Measurements from ENCODE around the gene DDAH1. TPM values are rescaled to one million over a fixed set of nuclear protein-coding genes. Genes with fewer than 3 reads are reported as not detected.

The DDAH1 gene
- total RNA-seq, 1 donor from 2014 or later: 33.4 TPM

DNA sequence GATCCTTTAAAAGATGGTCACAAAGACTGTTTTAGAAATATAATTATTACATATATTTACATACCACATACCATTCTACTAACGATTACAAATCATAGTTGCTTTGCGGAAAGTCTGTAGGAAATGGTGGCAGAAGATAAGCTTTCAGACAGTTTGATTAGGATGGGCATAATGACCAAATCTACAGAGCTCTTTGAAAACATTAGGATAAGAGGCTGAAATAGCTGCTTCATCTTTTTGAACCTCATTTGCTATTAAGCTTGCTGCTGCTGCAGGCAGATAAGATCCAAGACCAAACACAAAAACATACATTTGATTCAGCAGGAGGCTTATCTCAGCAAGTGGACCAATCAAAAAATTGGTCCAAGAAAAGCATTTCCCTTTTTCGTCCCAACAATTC is 47.1 kb downstream of the DDAH1 start:
- H3K9me3 Mint-ChIP-seq (ENCODE audit: low read depth): peaks cover 8% of the 10 kb centered on the region
- H3K27ac Mint-ChIP-seq: no peak overlapping the region
- no peak for TF ChIP-seq CTCF (IDR thresholded peaks at IDR 0.05; ENCODE audit: unreplicated experiment)
- DNase-seq (ENCODE audit: low spot score, unreplicated experiment): no peak
- H3K27me3 Mint-ChIP-seq: no peaks in the 10 kb centered on the region
- peaks cover 9% of the 10 kb centered on the region for H3K36me3 Mint-ChIP-seq (ENCODE audit: insufficient read depth)
- peaks cover 1% of the 10 kb centered on the region for H3K4me1 Mint-ChIP-seq (ENCODE audit: low read depth)
- no peak overlapping the region for H3K4me3 Mint-ChIP-seq (ENCODE audit: low read depth)

- H3K4me1 Mint-ChIP-seq (ENCODE audit: low read depth): peaks cover 1% of the 10 kb centered on the region
- H3K27ac Mint-ChIP-seq: peak overlapping the region; percentile 69
- H3K27me3 Mint-ChIP-seq: no peaks in the 10 kb centered on the region
- peaks cover 8% of the 10 kb centered on the region for H3K9me3 Mint-ChIP-seq (ENCODE audit: low read depth)
- no peak overlapping the region for H3K4me3 Mint-ChIP-seq (ENCODE audit: low read depth)
- no peak for DNase-seq (ENCODE audit: low spot score, unreplicated experiment)
- TF ChIP-seq CTCF (IDR thresholded peaks at IDR 0.05; ENCODE audit: unreplicated experiment): no peak
- peaks cover 9% of the 10 kb centered on the region for H3K36me3 Mint-ChIP-seq (ENCODE audit: insufficient read depth)
Observed at GRCh38 chr1:85417017-85417416, 47.9 kb downstream of the DDAH1 start.

GRCh38 chr1:85413169-85413568 is 51.8 kb downstream of the DDAH1 start:
- Mint-ChIP-seq H3K9me3 (ENCODE audit: low read depth) (no peaks in the 10 kb centered on the region), H3K4me1 (ENCODE audit: low read depth) (peaks cover 1% of the 10 kb centered on the region), H3K27me3 (no peaks in the 10 kb centered on the region), H3K27ac (no peak overlapping the region), H3K36me3 (ENCODE audit: insufficient read depth) (no peaks in the 10 kb centered on the region), H3K4me3 (ENCODE audit: low read depth) (no peak overlapping the region)
- no peak for DNase-seq (ENCODE audit: low spot score, unreplicated experiment)
- TF ChIP-seq CTCF (IDR thresholded peaks at IDR 0.05; ENCODE audit: unreplicated experiment): no peak

DNA sequence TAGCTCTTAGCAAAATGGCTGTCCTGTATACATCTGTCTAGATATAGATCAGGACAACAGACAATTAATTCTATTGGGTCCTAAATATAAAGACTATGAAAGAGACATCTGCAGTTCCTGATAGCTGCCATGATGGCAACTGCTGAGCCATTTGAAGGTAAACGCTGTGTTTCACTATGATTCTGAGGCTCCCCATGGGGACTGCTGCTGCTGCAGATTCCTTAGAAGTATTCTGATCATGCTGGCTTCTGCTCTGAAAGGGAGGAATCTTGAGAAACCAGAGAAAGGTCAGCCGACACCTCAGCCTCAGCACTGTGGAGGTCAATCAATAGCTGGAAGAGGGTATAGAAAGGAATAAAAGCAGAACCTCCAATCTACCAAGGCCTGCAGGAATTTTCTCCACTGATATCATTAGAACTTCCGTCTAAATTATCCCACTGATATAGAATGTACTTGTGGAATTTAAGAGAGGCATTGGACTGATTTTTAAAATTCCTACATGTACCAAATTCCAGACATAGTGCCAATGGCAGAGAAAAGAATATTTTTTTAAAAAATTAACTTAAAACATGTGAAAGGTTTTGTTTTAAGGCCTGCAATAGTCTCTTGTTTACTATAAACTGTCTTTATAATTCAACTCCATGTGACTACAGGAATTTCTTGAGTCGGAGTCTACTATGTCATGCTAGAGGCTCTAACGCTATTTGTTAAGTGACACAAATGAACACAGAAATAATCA is 53.2 kb downstream of the DDAH1 start:
- Mint-ChIP-seq H3K36me3 (ENCODE audit: insufficient read depth) (no peaks in the 10 kb centered on the region), H3K27ac (no peak overlapping the region), H3K4me1 (ENCODE audit: low read depth) (peaks cover 6% of the 10 kb centered on the region), H3K9me3 (ENCODE audit: low read depth) (no peaks in the 10 kb centered on the region), H3K4me3 (ENCODE audit: low read depth) (no peak overlapping the region), H3K27me3 (no peaks in the 10 kb centered on the region)
- no peak for TF ChIP-seq CTCF (IDR thresholded peaks at IDR 0.05; ENCODE audit: unreplicated experiment)
- DNase-seq (ENCODE audit: low spot score, unreplicated experiment): no peak

DNA sequence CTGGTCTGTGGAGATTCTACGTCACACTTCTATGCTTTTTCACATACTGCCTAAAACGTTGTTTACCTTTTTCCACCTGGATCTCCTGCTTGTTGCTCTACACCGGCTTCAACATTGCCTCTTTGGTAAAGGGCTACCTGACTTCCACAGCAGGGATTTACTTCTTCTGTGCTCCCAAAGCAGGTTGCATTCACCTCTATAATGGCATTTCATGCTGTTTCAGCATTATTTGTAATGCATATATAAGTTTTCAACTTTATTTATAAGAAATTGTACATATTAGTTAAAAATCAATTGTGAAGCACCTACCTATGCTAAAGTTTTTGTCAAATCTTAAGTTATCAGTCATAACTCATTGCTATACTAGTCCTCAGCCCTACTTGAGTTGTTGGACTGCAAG is 55.4 kb downstream of the DDAH1 start:
- Mint-ChIP-seq H3K36me3 (ENCODE audit: insufficient read depth) (no peaks in the 10 kb centered on the region), H3K27me3 (no peaks in the 10 kb centered on the region), H3K9me3 (ENCODE audit: low read depth) (no peaks in the 10 kb centered on the region), H3K27ac (no peak overlapping the region), H3K4me3 (ENCODE audit: low read depth) (no peak overlapping the region), H3K4me1 (ENCODE audit: low read depth) (peaks cover 6% of the 10 kb centered on the region)
- no peak for TF ChIP-seq CTCF (IDR thresholded peaks at IDR 0.05; ENCODE audit: unreplicated experiment)
- DNase-seq (ENCODE audit: low spot score, unreplicated experiment): no peak

Measured in progenitor cell of endocrine pancreas (in vitro differentiated cells).